Choroid plexus epithelial cell (primary cell): ENCODE results near the gene KPNA6.

Experiments used
- DNase-seq: peaks from one replicate; pipeline ENCODE4 v3.0.0-alpha.2; 2010; ENCODE audit warnings: low read depth
- H3K4me3 ChIP-seq: 2 replicates; pipeline ENCODE4 v1.5.1; 2011; ENCODE audit warnings: low read depth, mild to moderate bottlenecking, control low read depth, low read length, moderate library complexity
- TF ChIP-seq, protein P1 (sequence below): conservative IDR thresholded peaks from 2 replicates; pipeline ENCODE4 v1.5.1; 2011; ENCODE audit warnings: low read depth, mild to moderate bottlenecking, control low read depth, inconsistent platforms, low read length, moderate library complexity

Gene KPNA6

DNA sequence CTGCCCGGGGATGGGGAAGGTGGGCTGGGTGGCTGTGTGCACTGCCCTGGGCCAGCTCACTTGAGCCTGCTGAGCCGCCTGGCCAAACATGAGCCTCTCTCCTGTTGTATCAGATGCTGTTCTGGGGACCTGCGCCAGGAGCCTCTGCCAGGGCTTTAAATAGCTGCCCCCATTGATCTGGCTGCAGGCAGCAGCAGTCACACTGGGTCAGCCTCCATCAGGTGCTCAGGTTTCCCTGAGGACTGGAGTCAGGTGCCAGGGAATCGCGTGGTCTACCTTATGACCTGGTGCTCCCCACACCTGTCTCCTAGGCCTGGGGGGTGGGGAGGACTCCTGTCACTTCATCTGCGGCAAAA is 91.8 kb downstream of the KPNA6 start:
- DNase-seq = no peak
- TF ChIP-seq, protein P1, sequence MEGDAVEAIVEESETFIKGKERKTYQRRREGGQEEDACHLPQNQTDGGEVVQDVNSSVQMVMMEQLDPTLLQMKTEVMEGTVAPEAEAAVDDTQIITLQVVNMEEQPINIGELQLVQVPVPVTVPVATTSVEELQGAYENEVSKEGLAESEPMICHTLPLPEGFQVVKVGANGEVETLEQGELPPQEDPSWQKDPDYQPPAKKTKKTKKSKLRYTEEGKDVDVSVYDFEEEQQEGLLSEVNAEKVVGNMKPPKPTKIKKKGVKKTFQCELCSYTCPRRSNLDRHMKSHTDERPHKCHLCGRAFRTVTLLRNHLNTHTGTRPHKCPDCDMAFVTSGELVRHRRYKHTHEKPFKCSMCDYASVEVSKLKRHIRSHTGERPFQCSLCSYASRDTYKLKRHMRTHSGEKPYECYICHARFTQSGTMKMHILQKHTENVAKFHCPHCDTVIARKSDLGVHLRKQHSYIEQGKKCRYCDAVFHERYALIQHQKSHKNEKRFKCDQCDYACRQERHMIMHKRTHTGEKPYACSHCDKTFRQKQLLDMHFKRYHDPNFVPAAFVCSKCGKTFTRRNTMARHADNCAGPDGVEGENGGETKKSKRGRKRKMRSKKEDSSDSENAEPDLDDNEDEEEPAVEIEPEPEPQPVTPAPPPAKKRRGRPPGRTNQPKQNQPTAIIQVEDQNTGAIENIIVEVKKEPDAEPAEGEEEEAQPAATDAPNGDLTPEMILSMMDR = no peak
- H3K4me3 ChIP-seq = peak overlapping the region; percentile 72

DNA sequence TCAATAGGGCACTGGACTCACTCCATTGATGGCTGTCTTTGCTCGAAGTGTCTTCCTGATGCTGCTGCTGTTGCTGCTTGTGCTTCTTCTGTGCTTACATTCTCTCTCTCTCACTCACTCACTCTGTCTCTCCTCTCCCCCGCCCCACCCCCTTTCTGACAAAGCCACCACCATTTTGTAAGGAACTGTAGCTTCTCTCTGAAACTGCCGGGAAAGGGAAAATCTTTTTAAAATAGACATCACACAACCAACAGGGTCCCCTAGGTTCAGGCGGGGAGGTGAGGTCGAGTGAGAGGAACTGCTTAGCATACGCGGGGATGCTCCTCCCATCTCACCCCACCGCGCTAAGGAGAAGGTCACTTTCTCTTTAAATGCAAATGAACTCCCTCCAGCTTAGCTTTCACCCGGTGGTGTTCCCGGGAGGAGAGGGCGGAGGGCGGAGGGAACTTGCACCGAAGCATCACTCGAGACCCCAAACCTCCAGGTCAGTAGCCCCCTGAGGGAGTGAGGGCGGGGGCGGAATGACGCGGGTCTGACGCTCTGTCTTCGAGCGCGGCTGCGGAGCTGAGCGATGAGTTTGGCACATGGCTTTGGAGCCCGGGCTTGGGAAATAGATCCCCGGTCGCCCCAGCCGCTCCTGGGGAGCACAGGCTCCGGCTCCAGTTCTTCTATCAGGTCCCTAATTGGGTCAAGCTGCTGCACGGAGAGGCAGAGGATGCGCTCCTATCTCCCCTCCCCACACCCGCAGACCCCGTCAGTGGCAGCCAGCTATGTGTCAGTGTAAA is 92.6 kb downstream of the KPNA6 start, which contains the start of gene CCDC28B:
TSS of gene CCDC28B (plus strand) at position 370 of the 785 bp plus-strand sequence. CDS start 1,341 bp downstream, outside the sequence.
- peak; percentile 77 for DNase-seq
- H3K4me3 ChIP-seq = peak within 1 kb of the TSS; percentile 72
- TF ChIP-seq, protein P1 = no peak

DNA sequence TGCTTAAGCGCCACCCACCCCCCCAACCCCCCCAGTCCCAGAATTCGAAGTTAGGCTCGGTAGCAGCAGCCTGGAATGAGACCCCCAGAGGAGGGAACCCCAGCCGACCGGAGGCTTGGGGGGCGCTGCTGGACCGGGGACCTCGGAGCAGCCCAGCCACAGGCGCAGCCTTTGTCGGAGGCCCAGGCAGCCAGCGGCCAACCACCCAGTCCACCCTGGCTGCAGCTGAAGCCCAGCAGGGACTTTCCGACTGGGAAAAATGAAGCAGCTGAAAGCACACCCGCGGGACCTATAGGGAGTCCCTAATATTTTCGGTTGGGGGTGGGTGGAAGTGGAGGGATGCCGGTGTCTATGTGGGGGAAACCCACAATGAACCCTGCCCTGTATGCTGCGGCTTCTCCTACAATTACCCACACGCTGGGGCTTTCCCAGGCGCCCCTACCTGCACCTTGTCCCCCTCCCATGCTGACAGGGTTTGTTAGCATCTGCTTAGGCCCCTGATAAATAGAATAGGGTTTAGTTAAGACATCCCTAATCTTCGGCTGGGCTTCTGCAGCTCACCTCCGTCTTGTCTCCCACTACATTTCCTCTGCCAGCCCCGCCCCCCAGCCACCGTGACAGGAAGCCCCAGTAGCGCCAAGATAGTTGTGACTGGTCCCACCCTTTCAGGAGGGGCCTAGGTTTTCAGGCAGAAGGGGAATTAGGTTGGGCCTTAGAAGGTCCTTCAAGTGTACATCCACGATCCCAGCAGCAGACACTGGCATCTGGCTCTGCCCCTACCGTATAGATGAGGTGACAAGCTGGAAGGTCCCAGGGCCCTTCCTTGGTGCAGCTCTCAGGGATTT is 93.4 kb downstream of the KPNA6 start:
- TF ChIP-seq, protein P1 = no peak
- DNase-seq = peak; percentile 72
- H3K4me3 ChIP-seq = peak overlapping the region; percentile 72

DNA sequence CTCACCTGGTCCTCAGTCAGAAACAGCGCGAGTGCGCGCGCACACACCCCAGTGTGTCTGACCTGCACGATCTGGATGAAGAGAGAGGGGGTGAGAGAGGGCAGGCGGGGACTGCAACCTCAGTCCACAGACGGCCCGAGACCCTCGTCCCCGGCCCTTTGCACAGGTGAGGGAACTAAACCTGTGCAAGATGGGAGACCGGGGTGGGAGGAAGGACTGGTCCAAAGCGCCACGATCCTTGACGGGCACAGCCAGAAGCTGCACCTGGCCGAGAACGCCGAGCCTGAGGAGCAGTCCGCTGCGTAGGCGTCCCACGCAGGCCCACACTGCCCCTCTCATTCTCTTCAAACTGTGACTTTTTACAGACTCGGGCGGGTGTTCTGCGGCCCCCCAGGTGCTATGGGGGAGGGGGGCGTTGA is 97.1 kb downstream of the KPNA6 start:
- no peak for DNase-seq
- H3K4me3 ChIP-seq = peak overlapping the region; percentile 76
- TF ChIP-seq, protein P1 = no peak

DNA sequence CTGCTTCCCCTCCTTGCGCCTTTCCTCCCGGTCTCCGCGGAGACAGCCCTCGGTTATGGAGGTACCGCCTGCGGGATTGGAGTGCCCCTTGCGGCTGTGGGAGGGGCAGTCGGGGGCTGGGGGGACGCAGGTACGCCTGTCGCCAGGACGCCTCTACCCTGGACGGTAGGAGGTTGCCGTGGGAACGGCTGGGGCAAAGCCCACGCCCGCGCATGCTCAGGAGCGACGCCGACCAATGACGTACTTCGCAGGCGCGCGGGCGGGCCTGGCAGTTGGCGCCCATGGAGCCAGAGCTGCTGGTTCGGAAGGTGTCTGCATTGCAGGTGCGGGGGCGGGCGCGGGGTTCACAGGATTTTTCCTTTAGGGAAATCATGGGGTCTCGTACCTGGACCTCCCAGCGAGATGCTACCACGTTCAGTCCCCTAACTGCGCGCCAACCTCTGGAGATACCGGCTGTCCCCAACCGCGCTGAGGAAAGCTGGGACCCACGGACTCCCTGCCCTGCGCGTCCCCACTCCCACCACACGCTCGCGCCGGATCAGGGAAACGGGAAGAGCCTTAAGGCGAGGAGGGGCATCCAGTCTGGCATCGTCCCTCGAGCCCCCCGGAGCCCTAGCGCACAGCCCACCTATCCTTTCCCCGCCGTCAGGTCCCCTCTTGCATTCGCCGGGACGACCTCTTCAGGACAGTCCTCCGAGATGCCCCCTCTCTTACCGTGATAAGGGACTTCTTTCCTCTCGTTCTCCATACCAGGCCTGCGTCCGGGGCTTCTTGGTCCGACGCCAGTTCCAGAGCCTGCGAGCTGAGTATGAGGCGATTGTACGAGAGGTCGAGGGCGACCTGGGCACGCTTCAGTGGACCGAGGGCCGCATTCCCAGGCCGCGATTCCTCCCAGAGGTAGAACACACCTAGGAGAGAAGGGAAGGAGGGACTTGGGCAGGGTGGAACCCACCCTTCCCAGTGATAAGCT is 97.8 kb downstream of the KPNA6 start, which contains the start of gene IQCC:
TSS of gene IQCC (plus strand) at position 271 of the 970 bp plus-strand sequence. CDS start at position 282, 11 bp downstream.
- TF ChIP-seq, protein P1 = no peak
- H3K4me3 ChIP-seq = peak within 1 kb of the TSS; percentile 76
- DNase-seq = peak; percentile 81

DNA sequence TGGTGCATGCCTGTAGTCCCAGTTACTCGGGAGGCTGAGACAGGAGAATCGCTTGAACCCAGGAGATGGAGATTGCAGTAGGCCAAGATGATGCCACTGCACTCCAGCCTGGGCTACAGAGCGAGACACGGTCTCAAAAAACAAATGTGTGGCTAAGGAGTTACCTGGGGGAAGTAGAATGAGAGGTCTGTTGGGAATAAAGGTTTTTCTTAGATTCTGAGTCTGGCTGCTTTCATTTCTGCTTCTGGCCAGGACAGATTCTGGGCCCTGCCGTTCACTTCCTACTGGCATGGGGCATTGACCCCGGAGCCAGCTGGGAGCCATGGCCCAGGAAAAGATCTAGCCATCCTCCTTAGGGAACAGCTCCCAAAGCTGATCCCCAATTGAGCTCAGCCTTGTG is 100.6 kb downstream of the KPNA6 start:
- TF ChIP-seq, protein P1 = no peak
- no peak overlapping the region for H3K4me3 ChIP-seq
- no peak for DNase-seq
